Hypothalamus (tissue), 51 donors: Measurements from ENCODE around the gene MRPL16.
"Not testable (repeated sequence)": the region's sequence is repeated elsewhere in the genome, so short reads cannot be mapped to it uniquely, and the experiment has no call there.

ENCODE experiments used
- DNase-seq, 51 donors: peaks; one replicate each; lab custom pipeline; 2025; lab: John Stamatoyannopoulos, UW

The MRPL16 gene

DNA sequence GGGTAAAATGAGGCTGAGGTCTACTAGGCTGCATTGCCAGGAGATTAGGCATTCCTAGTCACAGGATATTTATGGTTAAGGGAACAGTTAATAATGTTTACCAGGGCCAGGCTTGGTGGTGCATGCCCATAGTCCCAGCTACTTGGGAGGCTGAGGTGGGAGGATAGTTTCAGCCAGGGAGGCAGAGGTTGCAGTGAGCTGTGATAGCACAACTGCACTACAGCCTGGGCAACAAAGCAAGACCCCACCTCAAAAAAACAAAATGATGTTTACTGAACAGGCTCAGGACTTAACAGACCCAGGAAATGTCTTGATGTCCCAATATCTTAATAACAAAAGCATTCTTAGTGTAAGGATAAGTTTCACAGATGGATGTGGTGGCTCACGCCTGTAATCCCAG lies 2.8 kb upstream of the MRPL16 start:
- DNase-seq: no peak

DNA sequence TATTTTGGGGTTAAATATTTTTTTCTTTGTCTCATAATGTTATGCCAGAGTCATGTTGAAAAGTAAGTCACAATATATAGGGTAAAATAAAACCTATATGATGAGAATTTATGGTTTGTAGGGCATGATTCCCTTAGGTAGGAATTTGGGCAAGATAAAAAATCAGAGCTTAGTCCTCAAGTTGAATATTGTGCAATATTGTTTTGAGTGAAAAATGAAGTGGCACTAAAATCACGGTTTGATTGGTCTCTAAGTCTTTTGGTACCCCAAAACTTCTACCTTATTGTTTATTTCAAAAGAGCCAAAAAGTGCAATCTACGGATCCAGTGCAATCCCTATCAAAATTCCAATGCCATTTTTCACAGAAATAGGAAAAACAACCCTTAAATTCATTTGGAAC lies 1.6 kb upstream of the MRPL16 start:
- no peak for DNase-seq

DNA sequence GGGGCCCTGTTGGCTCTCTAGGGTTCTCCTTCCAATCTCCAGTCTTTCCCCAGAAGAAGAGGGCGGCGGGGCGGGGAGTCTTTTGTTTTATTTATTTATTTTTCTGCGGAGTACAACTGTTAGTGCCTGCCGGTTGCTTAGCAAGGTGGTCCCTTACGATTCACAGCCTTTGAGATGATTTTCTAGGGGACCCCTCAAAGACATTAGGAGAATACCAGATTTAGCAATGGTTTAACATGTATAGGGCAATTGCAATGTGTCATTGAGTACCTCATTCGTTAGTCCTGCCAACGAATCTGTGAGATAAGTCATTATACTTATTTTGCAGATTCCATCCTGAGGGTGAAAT lies 307 bp upstream of the MRPL16 start:
- no peak for DNase-seq

DNA sequence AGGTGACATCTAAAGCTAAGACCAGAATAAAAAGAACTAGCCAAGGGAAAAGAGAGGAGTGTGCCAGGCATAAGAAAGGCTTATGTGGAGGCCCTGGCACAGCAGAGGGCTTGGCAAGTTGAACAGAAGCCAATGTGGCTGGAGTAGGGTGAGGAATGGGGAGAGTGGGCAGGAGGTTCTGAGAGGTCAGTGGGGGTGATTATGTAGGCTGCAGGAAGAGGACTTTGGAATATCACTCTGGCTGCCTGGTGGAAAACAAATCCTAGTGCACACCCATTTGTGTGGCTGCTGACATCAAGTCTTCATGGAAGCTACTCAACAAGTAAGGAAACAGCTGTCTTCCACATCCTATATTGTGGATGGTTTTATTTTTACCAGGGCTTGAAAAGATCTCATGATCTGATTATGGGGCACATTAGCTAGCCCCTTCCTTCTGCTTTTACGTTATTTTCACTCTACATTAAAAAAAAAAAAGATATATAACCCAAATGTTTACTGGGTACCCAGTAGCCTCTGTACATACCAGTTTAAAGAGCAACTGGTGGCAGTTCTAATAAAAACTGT lies 3.4 kb downstream of the MRPL16 start:
- DNase-seq: no peak

DNA sequence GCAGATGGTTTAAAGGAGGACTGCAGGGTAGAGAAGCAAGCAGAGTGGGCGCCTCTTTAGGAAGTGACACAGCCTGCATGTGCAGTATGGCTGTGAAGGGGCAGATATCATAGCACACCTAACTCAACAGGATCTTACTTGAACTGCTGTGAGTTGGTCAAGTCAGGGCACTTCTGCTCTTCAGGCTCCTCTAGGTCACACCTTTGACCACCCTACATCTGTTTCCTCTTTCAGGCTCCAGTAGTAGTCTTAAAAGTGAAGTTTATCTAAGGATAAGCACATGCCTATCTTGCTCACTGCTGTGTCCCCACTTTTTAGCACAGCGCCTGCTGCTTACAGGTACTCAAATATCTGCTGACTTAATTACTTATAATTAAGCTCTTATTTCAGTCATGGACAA lies 6.5 kb downstream of the MRPL16 start:
- no peak for DNase-seq

DNA sequence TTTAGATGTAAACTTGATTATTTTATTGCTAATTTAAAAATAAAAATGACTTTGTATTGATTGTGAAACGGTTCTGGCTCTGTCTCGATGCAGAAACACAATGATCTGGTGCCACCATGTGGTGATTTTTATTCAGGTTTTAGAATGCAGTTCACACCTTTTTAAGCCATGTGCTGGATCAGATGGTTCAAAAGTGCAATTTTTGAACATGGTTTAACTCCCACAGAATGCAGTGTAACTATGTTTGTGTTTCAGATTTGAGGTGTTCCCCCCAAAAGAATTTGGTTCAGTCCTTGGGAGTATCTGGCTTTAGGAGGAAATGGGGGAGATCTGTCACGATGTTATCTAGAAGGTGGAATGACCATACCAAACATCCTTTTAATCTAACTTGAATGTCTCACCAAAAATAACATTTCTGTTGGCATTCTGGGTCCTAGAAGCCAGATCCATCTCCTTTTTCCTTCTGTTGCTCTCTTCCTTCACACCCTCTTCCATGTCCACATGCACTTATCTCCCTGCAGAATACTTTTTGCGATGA lies 7.9 kb downstream of the MRPL16 start:
- peak in 14 of 51 donors; percentile 4 to 91 (median 39) for DNase-seq

DNA sequence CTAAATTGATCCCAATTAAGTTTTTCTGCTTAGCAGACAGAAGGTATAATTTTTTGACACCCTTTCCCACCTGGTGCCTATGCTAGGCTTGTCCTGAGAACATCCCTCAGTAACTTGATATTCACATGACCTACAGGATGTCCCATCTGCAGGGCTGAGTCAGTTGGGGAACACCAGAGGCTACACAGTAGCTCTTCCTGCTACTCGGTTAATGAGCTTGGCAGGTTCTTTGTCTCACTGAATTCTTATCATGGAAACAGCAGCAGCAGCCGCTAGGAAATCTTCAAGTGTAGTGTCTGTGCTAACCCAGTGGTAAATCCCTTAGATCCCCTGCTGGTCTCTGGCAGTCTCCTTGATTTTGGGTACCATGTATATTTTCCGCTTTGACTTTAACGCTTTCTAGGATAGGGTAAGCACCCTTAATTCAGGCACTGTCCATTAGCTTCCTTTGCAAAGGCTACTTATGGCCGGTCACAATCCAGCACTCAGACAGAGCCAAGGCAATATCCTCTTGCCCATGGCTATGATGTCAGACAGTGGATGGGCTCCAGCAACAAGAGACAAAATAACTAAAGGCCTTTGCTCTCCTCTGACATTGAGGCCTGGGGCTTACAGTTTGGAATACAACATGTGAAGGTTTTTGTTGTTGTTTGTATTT lies 8.5 kb downstream of the MRPL16 start:
- DNase-seq: peak in 21 of 51 donors; percentile 3 to 91 (median 26)

DNA sequence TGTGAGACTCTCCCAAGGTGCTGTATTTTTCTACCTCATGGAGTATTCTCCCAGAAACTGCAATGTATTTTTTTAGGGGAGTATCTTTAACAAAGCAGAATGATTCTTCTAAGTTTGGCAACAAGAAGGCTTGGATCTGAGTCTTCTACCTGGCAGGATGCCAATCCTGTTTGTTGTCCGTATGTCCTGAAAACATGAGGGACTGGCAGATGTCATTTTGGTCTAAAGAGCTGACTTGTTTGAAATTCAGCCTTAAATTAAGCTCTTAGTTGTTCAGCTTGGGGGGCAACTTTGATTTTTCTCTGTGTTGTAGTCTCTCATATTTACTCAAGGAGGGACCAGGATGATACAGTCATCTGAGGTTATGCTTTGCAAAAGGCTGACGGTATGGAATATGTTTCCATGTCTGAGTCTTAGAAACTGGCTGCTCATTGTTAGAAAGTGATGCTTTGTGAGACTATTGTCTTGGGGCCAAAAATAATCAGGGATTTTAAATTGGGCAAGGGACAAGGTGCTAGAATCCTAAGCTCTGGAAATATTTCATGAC lies 9.3 kb downstream of the MRPL16 start:
- no peak for DNase-seq

DNA sequence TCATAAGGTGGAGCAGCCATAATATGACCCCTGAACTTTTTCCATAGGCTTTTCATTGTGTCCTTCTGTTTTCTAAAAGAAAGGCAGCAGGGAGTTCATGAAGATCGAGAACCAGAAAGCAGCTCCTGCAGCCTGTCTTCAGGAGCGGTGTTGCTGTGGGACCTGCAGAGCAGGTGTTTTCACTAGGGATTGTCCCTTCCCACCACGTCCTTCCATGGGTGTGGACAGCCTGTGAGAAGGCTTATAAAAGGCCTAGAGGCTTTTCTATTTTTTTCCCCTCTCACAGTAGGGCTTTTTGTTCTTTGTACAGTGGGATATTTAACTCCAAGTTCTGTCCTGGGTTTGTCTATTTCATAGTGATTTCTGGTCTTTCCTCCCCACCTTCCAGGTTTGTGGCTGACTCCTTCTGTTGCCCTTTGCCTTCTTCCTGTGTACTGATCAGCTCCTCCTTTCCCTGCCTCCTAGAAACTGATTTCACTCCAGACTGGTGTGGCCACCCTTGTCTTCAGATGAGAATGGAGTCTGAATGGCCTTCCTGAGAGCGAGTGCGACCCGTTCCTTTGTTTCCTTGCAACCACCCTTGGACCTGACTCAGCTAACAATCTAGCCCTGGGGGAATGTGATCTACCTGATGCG lies 10.1 kb downstream of the MRPL16 start:
- no peak for DNase-seq

DNA sequence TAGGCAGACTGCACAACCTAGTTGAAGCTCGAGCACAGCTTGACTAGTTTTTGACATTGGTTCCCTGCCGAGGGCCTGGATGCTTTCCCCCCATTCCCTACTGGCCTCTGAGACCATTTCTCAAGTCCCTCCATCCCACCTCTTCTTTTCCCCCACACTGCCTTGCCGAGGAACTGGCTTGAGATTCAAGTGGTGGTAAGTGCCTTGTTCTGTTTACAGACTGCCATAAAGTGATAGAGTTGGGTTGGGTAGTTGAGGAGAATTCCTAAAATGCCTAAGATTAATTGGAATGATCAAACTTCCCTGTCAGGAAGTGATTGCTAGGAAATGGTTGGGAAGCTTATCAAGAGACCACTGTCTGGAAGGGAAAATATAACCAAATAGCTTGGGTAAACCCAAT lies 16.2 kb downstream of the MRPL16 start:
- no peak for DNase-seq

DNA sequence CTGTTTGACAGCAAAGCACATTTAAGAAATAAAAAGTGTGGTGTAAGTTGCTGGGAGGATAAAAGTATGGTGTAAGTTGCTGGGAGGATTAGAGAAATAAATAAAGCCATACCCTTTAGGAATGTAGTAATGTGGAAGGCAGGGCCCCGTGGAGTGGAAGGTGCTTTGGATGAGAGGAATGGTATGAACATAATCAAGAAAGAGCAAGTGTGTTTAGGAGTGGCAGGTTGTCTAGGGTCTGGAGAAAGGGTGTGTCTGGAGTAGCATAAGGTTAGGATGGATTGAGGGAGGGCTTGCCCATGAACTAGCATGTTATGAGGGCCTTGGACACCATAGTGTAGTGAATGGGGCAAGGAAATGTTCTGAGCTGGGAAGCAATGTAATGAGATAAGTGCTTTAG lies 18.1 kb downstream of the MRPL16 start:
- no peak for DNase-seq

DNA sequence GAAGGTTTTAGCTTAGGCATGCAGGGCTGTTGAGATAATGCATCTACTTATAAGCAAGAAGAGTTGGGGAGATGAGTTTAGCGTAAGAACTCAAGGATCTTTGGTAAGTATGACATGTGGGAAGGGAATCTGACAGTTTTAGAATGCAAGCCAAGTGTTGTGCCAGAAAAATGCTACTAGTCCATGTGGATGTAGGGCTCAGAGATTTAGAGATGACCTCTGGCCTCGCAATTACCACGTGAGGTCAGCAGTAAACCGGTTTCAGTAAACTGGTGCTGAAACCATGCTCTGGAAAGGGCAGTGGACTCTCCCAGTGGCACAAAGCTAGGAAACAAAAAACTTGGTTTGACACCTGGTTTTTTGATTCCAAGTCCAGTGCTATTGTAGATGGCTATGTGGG lies 18.9 kb downstream of the MRPL16 start:
- DNase-seq: no peak

DNA sequence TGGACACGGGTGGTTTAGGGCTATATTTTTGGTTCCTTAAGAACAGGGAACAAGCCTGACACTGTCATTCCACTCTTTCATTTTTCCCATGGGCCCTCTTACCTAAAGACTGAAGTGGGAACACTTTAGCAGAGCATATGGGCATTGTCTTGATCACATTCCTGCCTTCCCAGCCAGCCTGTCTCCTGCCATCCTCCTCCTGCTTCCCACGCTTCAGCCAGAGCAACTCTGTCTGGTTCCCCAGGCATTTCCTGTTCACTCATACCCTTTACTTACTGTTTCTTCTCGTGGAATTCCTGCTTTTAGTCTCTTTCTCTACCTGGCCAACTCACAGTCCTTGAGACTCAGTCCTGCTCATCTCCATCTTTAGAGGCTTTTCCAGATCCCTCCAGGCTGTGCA lies 22.8 kb downstream of the MRPL16 start:
- DNase-seq: peak in 1 of 51 donors; percentile 24

DNA sequence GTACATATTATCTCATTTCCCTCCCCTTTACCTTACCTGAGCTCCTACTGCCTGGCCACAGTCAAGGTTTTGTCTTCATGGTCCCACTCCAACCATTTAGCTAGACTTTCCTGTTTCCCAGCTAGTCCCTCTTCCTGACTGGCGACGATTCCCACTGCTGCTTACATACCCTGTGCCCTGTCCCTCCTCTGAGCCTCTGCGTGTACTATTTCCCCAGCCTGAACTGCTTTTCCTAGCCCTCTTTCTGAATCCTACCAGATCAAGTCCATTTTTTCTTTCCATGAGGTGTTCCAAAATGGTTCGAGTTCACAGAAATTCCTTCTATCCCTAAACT lies 23.4 kb downstream of the MRPL16 start:
- no peak for DNase-seq

DNA sequence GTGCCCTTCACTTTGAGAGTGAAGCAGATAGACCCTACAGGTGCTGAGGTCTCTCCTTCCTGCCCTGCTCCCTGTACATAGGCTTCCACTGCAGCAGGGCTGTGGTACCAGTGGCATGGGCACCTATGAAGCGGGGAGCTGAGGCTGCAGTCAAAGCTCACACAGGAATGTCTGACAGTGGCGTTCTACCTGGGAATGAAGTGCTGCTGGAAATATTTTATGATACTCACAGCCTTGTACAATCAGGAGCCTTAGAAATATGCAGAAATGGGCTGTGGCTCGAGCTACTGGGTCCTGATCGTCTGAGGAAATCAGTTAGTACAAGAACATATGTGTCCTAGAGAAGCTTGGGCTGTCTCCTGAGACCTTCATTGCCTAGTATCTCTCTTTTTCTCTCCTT lies 24.8 kb downstream of the MRPL16 start:
- no peak for DNase-seq

DNA sequence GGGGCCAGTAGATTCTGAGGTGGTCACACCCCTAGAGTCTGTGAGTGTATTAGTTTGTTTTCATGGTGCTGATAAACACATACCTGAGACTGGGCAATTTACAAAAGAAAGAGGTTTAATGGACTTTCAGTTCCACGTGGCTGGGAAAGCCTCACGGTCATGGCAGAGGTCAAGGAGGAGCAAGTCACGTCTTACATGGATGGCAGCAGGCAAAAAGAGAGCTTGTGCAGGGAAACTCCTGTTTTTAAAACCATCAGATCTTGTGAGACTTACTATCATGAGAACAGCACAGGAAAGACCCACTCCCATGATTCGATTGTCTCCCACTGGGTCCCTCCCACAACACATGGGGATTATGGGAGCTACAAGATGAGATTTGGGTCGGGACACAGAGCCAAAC lies 26.1 kb downstream of the MRPL16 start:
- not testable (repeated sequence) for DNase-seq

DNA sequence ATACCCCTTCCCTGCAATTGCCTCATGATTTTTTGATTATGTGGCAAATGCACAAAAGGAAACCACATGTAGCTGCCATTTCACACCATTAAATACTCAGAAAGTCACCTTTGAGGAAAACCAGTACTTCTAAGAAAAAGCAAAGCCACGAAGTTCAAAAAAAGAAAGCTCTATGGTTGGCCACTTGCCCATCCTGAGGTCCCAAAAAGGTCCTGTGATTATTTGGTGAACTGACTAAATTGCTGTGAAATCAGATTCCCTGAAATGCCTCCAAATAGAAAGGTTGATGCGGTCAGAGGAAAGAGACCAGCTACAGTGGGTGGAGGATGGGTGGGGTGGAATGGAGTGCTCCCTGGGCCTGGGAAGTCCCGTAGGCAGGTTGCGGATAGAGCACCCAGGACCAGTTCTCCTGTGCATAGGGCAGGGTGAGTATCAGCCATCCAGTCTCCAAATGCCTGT lies 26.9 kb downstream of the MRPL16 start:
- DNase-seq: no peak

DNA sequence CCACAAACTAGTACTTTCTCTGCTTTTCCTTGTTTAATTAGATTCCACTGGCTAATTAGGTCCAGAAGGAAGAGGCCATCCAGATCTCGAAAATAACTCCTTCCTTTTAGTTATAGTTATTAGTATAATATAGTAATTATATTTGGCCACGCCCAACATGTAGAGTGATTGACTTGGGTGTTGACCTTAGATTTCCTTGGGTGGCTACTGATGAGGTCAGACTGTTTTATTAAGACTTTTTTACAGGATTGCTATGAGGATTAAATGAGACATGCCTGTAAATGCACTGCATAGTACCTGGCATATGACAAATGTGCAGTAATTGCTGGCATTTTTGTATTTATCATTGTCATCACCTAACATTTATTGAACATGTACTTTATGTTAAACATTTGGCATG lies 28.5 kb downstream of the MRPL16 start:
- DNase-seq: no peak

DNA sequence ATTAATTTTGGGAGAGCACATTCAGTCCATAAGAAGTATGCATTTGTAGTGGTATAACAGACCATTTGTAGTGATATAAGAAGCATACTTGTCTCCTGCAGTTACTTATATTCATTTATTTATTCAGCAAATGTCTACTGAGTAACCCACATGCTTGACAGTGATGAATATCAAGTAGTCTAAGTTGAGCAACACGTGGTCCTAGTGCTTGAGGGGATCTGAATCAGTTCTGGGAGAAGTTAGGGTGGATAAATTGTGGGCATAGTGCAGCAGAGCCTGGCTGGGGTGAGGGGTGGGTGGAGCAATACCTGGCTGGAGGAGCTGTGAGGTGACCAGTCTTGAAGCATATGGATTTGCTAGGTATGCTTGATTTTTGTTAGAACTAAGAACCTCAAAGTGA lies 31.1 kb downstream of the MRPL16 start:
- DNase-seq: no peak

DNA sequence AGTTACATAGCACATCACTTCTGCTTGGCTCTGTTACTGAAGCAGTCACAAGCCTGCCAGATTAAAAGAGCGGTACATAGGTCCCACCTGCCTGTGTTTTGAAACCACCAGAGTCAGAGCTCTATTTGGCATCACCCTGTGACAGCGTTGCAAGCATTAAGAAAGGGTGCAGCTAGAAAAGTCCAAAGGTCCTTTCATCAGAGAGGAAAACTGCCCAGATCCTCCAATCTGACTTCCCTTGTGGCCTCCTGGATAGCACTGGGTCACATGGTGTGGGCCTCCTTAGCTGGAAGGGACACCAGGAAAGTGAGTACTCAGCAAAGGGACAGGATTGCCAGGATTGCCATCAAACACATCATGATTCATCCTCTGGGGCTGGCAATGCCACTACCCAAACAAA lies 32.5 kb downstream of the MRPL16 start:
- peak in 7 of 51 donors; percentile 7 to 32 (median 19) for DNase-seq

DNA sequence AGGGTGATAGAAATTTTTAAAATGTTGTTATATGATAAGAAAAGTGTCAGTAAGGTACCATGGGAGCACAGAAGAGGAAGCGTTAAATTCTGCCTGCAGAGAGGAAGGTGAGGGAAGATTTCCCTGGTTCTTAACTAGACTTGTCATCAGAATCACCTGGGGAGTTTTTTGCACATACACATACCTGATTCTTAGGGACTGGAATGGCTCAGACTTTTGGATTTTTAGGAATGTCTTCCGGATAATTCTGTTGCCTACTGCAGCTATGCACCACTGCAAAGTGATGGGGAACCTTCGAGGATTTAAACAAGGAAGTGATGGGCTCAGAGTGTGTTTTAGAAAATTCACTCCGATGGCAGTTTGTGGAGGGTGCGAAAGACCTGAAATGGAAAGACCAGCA lies 33.5 kb downstream of the MRPL16 start:
- DNase-seq: no peak
